Measurements from ENCODE around the gene NMNAT1.

NMNAT1 gene

DNA sequence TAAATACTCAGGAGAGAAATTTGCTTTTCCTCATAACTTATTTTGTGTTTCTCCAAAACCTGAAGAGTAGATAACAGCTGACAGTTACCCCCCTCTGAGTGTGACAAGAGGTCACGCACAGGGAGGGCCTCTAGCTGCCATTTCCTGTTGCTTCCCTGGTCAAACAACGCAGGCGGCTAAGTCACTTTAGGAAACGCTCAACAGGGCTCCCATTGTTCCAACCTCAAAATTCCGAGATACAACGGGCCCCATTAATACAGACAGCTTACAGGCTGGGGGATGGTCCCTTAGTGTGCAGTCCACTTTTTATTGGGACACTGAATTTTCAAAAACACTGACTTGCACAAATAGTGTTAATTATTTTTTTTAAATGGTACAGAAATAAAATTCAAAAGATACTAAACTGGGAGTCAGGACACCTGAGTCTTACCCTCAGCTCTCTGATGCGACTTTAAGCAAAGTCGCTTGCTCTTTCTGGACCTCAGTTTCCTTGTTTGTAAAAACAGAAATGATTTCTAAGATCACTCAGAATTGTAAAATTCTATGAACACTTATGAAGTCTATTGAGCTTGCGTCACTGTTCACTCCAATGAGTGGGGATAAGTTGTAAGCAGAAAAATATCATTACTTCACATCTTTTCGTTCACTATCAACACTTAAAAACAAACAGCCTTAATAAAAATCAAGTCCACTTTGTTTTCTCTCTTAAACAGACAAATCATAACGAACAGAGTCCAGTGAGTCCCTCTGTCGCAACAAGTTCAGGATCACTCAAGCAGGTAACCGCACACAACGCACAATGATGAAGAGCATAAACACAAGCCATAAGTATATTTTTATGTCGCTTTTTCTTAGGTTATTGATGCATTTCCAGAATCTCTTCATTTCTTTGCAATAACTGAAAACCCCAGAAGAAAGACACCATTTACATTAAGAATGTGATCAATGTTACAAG lies 13.6 kb upstream of the NMNAT1 start:
- ATAC-seq (ENCODE audit: insufficient read depth, low read depth): no peak

DNA sequence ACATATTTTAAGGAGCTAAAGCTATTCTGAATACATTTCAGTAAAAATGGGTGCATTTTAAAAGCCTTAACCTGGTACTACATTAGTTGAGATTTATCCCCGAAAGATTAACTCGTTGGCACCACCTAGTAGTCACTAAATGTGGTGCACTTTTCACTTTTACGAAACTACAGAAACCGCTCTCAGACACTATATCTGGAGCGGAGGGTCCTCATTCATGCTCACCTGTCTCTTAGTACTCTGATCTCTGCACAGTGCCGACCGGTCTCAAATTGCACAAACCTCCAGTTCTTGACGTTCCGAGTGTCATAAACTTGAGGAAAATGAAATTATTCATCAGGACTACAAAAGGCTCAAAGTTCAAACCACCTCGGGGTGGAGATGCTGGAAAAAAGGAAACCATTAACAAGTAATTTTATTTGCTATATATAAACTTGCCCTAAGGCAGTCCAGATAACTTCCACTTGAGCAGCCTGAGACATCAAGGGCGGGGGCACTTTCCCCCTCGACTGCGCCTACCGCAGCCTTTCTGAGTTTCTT lies 806 bp upstream of the NMNAT1 start:
- peak; percentile 53 for ATAC-seq (ENCODE audit: insufficient read depth, low read depth)

More for the DNA sequence above, 13.6 kb upstream of the NMNAT1 start:
- H2AFZ ChIP-seq (ENCODE audit: low read depth, low read length): no peak overlapping the region
- H3K27me3 ChIP-seq (ENCODE audit: insufficient read depth, low read length, poor library complexity): no peaks in the 10 kb centered on the region
- no peaks in the 10 kb centered on the region for H4K20me1 ChIP-seq (ENCODE audit: insufficient read depth, low read length)
- no peak overlapping the region for H3K9ac ChIP-seq (ENCODE audit: low read depth, low read length)
- no peak overlapping the region for H3K4me2 ChIP-seq (ENCODE audit: insufficient read depth, low read length)
- H3K36me3 ChIP-seq (ENCODE audit: insufficient read depth, low read length): peaks cover 54% of the 10 kb centered on the region
- no peaks in the 10 kb centered on the region for H3K4me1 ChIP-seq (ENCODE audit: insufficient read depth, low read length)
- H3K79me2 ChIP-seq (ENCODE audit: insufficient read depth, low read length): no peaks in the 10 kb centered on the region
- no peak overlapping the region for H3K27ac ChIP-seq (ENCODE audit: low read length)
- no peaks in the 10 kb centered on the region for H3K9me3 ChIP-seq (ENCODE audit: insufficient read depth, low read length, severe bottlenecking)
- TF ChIP-seq, protein P1, sequence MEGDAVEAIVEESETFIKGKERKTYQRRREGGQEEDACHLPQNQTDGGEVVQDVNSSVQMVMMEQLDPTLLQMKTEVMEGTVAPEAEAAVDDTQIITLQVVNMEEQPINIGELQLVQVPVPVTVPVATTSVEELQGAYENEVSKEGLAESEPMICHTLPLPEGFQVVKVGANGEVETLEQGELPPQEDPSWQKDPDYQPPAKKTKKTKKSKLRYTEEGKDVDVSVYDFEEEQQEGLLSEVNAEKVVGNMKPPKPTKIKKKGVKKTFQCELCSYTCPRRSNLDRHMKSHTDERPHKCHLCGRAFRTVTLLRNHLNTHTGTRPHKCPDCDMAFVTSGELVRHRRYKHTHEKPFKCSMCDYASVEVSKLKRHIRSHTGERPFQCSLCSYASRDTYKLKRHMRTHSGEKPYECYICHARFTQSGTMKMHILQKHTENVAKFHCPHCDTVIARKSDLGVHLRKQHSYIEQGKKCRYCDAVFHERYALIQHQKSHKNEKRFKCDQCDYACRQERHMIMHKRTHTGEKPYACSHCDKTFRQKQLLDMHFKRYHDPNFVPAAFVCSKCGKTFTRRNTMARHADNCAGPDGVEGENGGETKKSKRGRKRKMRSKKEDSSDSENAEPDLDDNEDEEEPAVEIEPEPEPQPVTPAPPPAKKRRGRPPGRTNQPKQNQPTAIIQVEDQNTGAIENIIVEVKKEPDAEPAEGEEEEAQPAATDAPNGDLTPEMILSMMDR (IDR thresholded peaks at IDR 0.05; ENCODE audit: borderline replicate concordance, extremely low read depth, low read length, poor library complexity, severe bottlenecking): no peak
- no peak for TF ChIP-seq EZH2 (IDR thresholded peaks at IDR 0.05; ENCODE audit: borderline replicate concordance, low read depth, low read length, severe bottlenecking)
- no peak overlapping the region for H3K4me3 ChIP-seq (ENCODE audit: low read depth in 1 of 2, low read length in 2 of 2)
- no peak for DNase-seq

DNA sequence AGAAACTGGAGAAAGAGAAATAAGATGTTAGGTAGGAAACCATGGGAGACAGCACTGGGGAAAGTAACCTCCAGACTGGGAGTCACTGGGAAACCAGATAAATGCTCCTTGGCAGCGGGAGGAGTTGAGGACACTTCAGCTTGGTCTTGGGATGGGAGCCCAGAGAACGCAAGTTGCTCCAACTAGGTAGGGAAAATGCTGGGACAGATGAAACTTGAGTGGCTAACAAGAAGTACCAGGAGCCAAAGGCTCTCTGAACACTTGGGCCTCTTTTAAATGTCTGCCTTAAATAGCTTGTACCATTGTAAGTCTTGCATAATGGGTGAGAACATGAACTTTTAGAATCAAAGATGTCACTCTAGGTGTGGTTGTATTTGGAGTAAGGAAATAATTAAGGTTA lies 3.0 kb downstream of the NMNAT1 start:
- Histone ChIP-seq H3K4me1 (ENCODE audit: insufficient read depth, low read length) (peaks cover 30% of the 10 kb centered on the region), H3K4me2 (ENCODE audit: insufficient read depth, low read length) (no peak overlapping the region), H3K9me3 (ENCODE audit: insufficient read depth, low read length, severe bottlenecking) (no peaks in the 10 kb centered on the region), H3K27me3 (ENCODE audit: insufficient read depth, low read length, poor library complexity) (no peaks in the 10 kb centered on the region), H3K27ac (ENCODE audit: low read length) (no peak overlapping the region), H2AFZ (ENCODE audit: low read depth, low read length) (no peak overlapping the region), H3K79me2 (ENCODE audit: insufficient read depth, low read length) (peaks cover 34% of the 10 kb centered on the region), H3K36me3 (ENCODE audit: insufficient read depth, low read length) (peaks cover 3% of the 10 kb centered on the region; the same call in 1 of the 2 replicates), H3K9ac (ENCODE audit: low read depth, low read length) (no peak overlapping the region), H3K4me3 (ENCODE audit: low read depth in 1 of 2, low read length in 2 of 2) (no peak overlapping the region), H4K20me1 (ENCODE audit: insufficient read depth, low read length) (no peaks in the 10 kb centered on the region)
- DNase-seq (no peak), ATAC-seq (ENCODE audit: insufficient read depth, low read depth) (no peak)
- TF ChIP-seq EZH2 (IDR thresholded peaks at IDR 0.05; ENCODE audit: borderline replicate concordance, low read depth, low read length, severe bottlenecking): no peak
- TF ChIP-seq, protein P1 (IDR thresholded peaks at IDR 0.05; ENCODE audit: borderline replicate concordance, extremely low read depth, low read length, poor library complexity, severe bottlenecking): no peak

More for the DNA sequence above, 806 bp upstream of the NMNAT1 start:
- H3K36me3 ChIP-seq (ENCODE audit: insufficient read depth, low read length): peaks cover 16% of the 10 kb centered on the region; the same call in 1 of the 2 replicates
- H3K9me3 ChIP-seq (ENCODE audit: insufficient read depth, low read length, severe bottlenecking): no peaks in the 10 kb centered on the region
- no peaks in the 10 kb centered on the region for H4K20me1 ChIP-seq (ENCODE audit: insufficient read depth, low read length)
- DNase-seq: peak; percentile 45
- peaks cover 31% of the 10 kb centered on the region for H3K4me1 ChIP-seq (ENCODE audit: insufficient read depth, low read length)
- H3K4me3 ChIP-seq (ENCODE audit: low read depth in 1 of 2, low read length in 2 of 2): peak overlapping the region; percentile 71 to 88
- TF ChIP-seq, protein P1 (IDR thresholded peaks at IDR 0.05; ENCODE audit: borderline replicate concordance, extremely low read depth, low read length, poor library complexity, severe bottlenecking): peak; percentile 66
- TF ChIP-seq EZH2 (IDR thresholded peaks at IDR 0.05; ENCODE audit: borderline replicate concordance, low read depth, low read length, severe bottlenecking): no peak
- peak overlapping the region; percentile 85 for H3K9ac ChIP-seq (ENCODE audit: low read depth, low read length)
- peak overlapping the region; percentile 94 for H2AFZ ChIP-seq (ENCODE audit: low read depth, low read length)
- H3K27ac ChIP-seq (ENCODE audit: low read length): peak overlapping the region; percentile 86
- H3K4me2 ChIP-seq (ENCODE audit: insufficient read depth, low read length): peak overlapping the region; percentile 87
- no peaks in the 10 kb centered on the region for H3K27me3 ChIP-seq (ENCODE audit: insufficient read depth, low read length, poor library complexity)
- peaks cover 34% of the 10 kb centered on the region for H3K79me2 ChIP-seq (ENCODE audit: insufficient read depth, low read length)

All from DND-41 (cell line).